CD14-positive monocyte (primary cell): ENCODE results near the gene UBE2D1. TPM values are rescaled to one million over a fixed set of nuclear protein-coding genes. Genes with fewer than 3 reads are reported as not detected.

ENCODE experiments used
- DNase-seq, 3 donors: peaks; one replicate each; pipeline ENCODE4 v3.0.0-alpha.2; 2011 to 2022
- H2AFZ ChIP-seq: 2 replicates; pipeline ENCODE4 v1.6.0; 2012; ENCODE audit warnings: mild to moderate bottlenecking, low read depth, low read length, inconsistent platforms; ENCODE audit not compliant: insufficient read depth, poor library complexity, severe bottlenecking
- H3K27ac ChIP-seq, 2 donors: 1 replicate in 1 of 2; 2 replicates in 1 of 2; pipeline ENCODE4 v1.5.1; 2012 to 2013; ENCODE audit warnings: low read length in 2 of 2, control low read depth in 1 of 2, inconsistent platforms in 1 of 2, low read depth in 1 of 2, mild to moderate bottlenecking in 1 of 2
- H3K27me3 ChIP-seq, 2 donors: one replicate each; pipeline versions ENCODE4 v1.6.0 to v1.6.1; 2011 to 2013; ENCODE audit warnings: low read length in 2 of 2; ENCODE audit not compliant: control insufficient read depth in 2 of 2, insufficient read depth in 2 of 2
- H3K36me3 ChIP-seq, 2 donors: replicated peaks in 1 of 2; 1 replicate in 1 of 2; 2 replicates in 1 of 2; pipeline versions ENCODE4 v1.5.1 to v1.6.1; 2012 to 2013; ENCODE audit warnings: low read length in 2 of 2, control low read depth in 1 of 2, inconsistent platforms in 1 of 2, mild to moderate bottlenecking in 1 of 2; ENCODE audit not compliant: insufficient read depth in 2 of 2, control insufficient read depth in 1 of 2
- H3K4me1 ChIP-seq, 2 donors: 1 replicate in 1 of 2; 2 replicates in 1 of 2; pipeline versions ENCODE4 v1.5.1 to v1.6.1; 2012 to 2013; ENCODE audit warnings: low read length in 2 of 2, control low read depth in 1 of 2, inconsistent platforms in 1 of 2, mild to moderate bottlenecking in 1 of 2, moderate library complexity in 1 of 2; ENCODE audit not compliant: insufficient read depth in 2 of 2, control insufficient read depth in 1 of 2
- H3K4me2 ChIP-seq: replicated peaks from 2 replicates; pipeline ENCODE3; 2012; ENCODE audit warnings: low read length, moderate library complexity, mild to moderate bottlenecking; ENCODE audit not compliant: poor library complexity, severe bottlenecking; ENCODE audit errors: extremely low read depth
- H3K4me3 ChIP-seq, 3 experiments: fragments of 200-600 bp in 1 of 3; sonication (generic) in 1 of 3; replicated peaks in 1 of 3; 1 replicate in 2 of 3; 2 replicates in 1 of 3; pipeline ENCODE4 v1.5.1; 2011 to 2013; ENCODE audit warnings: low read length in 3 of 3, mild to moderate bottlenecking in 3 of 3, control low read depth in 2 of 3, low read depth in 2 of 3, inconsistent platforms in 1 of 3, moderate library complexity in 1 of 3
- H3K79me2 ChIP-seq: 2 replicates; pipeline ENCODE4 v1.6.0; 2012; ENCODE audit warnings: mild to moderate bottlenecking, control low read depth, inconsistent platforms, low read length, moderate library complexity; ENCODE audit not compliant: insufficient read depth
- H3K9ac ChIP-seq: 2 replicates; pipeline ENCODE4 v1.6.0; 2017; ENCODE audit warnings: low read length, mild to moderate bottlenecking; ENCODE audit not compliant: insufficient read depth, poor library complexity, severe bottlenecking
- H3K9me3 ChIP-seq, 2 donors: replicated peaks in 1 of 2; 1 replicate in 1 of 2; 2 replicates in 1 of 2; pipeline versions ENCODE4 v1.5.1 to v1.6.1; 2012 to 2013; ENCODE audit warnings: low read length in 2 of 2, control low read depth in 1 of 2; ENCODE audit not compliant: control insufficient read depth in 1 of 2, insufficient read depth in 1 of 2
- H4K20me1 ChIP-seq: 2 replicates; pipeline ENCODE4 v1.6.0; 2012; ENCODE audit warnings: mild to moderate bottlenecking, low read length, control low read depth, moderate library complexity; ENCODE audit not compliant: insufficient read depth
- H3K27ac Mint-ChIP-seq, 7 donors: one replicate each; pipeline ENCODE4 v1.8.0; 2020; ENCODE audit warnings: mild to moderate bottlenecking in 7 of 7, mixed read lengths in 7 of 7, moderate library complexity in 6 of 7, inconsistent platforms in 2 of 7
- H3K27me3 Mint-ChIP-seq, 3 donors: one replicate each; pipeline ENCODE4 v1.8.0; 2021 to 2022; ENCODE audit warnings: low read depth in 3 of 3, mild to moderate bottlenecking in 3 of 3, mixed read lengths in 3 of 3, moderate library complexity in 3 of 3, inconsistent platforms in 1 of 3
- H3K36me3 Mint-ChIP-seq, 2 donors: one replicate each; pipeline ENCODE4 v1.8.0; 2020; ENCODE audit warnings: mixed read lengths in 2 of 2, inconsistent platforms in 1 of 2, mild to moderate bottlenecking in 1 of 2
- H3K4me1 Mint-ChIP-seq: one replicate; pipeline ENCODE4 v1.8.0; 2020; ENCODE audit warnings: mild to moderate bottlenecking, mixed read lengths
- H3K4me3 Mint-ChIP-seq, 2 donors: one replicate each; pipeline ENCODE4 v1.8.0; 2020; ENCODE audit warnings: mild to moderate bottlenecking in 2 of 2, mixed read lengths in 2 of 2, moderate library complexity in 1 of 2
- H3K9me3 Mint-ChIP-seq, 7 donors: one replicate each; pipeline ENCODE4 v1.8.0; 2020 to 2022; ENCODE audit warnings: mixed read lengths in 7 of 7, mild to moderate bottlenecking in 6 of 7, moderate library complexity in 6 of 7, inconsistent platforms in 2 of 7
- WGBS: methylation state at CpG from one replicate; pipeline ENCODE4 v1.1.5; 2013; ENCODE audit warnings: missing lambda C conversion rate; ENCODE audit not compliant: insufficient coverage; 5-methylcytosine and 5-hydroxymethylcytosine counted together
- intact Hi-C, 2 donors: fragments of 100-400 bp; cut with micrococcal nuclease; formaldehyde crosslinking; loops; one replicate each; pipeline versions ENCODE4 v1.15.0 to v1.15.1; 2023
- polyA plus RNA-seq, 3 donors: library from polyadenylated mRNA; depleted of rRNA in 1 of 3; unstranded in 2 of 3; stranded (reverse) in 1 of 3; fragments of 300-500 nt in 2 of 3; fragments of >200 nt in 1 of 3; fragmentation: Illumina TruSeq in 2 of 3; gene quantifications; 1 replicate in 2 of 3; 2 replicates in 1 of 3; pipeline ENCODE4 v1.2.3, GENCODE V29; 2012 to 2021
- TF ChIP-seq, protein P1 (sequence below): fragments of 200-600 bp; IDR thresholded peaks from one replicate; pipeline ENCODE4 v1.8.0; 2022; ENCODE audit warnings: antibody characterized with exemption, mild to moderate bottlenecking

Gene UBE2D1
- polyA plus RNA-seq, 3 donors, result 47.7 to 119 (median 107) TPM

DNA sequence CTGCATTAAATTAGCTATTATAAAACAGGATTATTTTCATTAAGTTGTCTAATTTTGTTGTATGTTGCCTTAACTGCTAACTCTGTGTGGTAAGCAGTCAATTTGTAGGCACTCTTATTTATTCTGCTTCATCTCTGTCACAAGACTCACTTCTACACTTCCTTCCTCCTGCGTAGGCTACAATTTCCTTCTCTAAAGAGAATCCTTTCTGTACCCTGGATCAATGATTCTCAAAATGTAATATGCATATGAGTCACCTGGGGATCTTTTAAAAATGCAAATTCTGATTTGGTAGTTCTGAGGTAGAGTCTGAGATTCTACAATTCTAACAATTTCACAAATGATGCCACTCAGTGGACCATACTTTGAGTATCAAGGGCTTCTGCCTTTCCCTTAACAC, 4.4 kb upstream of the UBE2D1 start:
- intact Hi-C loops, result loop anchor here (5.0 to 10.0 kb wide), 2 partner anchors 52 to 66 kb away; partner anchors contain the start of genes CISD1 (in 1 of the 2) and IPMK (in 1 of the 2)
- Mint-ChIP-seq H3K4me1 (peaks cover 49% of the 10 kb centered on the region), H3K4me3 (peak overlapping the region in 1 of 2 donors; percentile 56), H3K36me3 (peaks cover 1 to 2% of the 10 kb centered on the region in 2 donors), H3K9me3 (peaks cover 0 to 6% (median 0%) of the 10 kb centered on the region in 7 donors), H3K27me3 (peaks cover 0 to 3% (median 1%) of the 10 kb centered on the region in 3 donors), H3K27ac (peak overlapping the region; percentile 66 to 93 (median 76))
- Histone ChIP-seq H3K4me1 (peaks cover 37 to 42% of the 10 kb centered on the region in 2 donors), H3K9me3 (no peaks in the 10 kb centered on the region), H3K4me3 (peak overlapping the region in 1 of 3 experiments; percentile 28), H4K20me1 (peaks cover 5% of the 10 kb centered on the region), H2AFZ (no peak overlapping the region), H3K9ac (no peak overlapping the region), H3K36me3 (no peaks in the 10 kb centered on the region), H3K27me3 (no peaks in the 10 kb centered on the region), H3K4me2 (peak overlapping the region; percentile 34), H3K27ac (peak overlapping the region; percentile 53 to 69), H3K79me2 (peaks cover 7% of the 10 kb centered on the region)
- TF ChIP-seq, protein P1, sequence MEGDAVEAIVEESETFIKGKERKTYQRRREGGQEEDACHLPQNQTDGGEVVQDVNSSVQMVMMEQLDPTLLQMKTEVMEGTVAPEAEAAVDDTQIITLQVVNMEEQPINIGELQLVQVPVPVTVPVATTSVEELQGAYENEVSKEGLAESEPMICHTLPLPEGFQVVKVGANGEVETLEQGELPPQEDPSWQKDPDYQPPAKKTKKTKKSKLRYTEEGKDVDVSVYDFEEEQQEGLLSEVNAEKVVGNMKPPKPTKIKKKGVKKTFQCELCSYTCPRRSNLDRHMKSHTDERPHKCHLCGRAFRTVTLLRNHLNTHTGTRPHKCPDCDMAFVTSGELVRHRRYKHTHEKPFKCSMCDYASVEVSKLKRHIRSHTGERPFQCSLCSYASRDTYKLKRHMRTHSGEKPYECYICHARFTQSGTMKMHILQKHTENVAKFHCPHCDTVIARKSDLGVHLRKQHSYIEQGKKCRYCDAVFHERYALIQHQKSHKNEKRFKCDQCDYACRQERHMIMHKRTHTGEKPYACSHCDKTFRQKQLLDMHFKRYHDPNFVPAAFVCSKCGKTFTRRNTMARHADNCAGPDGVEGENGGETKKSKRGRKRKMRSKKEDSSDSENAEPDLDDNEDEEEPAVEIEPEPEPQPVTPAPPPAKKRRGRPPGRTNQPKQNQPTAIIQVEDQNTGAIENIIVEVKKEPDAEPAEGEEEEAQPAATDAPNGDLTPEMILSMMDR, result no peak
- peak; percentile 31 to 69 (median 50) for DNase-seq
- no CpG with 5 or more reads among the region's 1 CpG for WGBS

DNA sequence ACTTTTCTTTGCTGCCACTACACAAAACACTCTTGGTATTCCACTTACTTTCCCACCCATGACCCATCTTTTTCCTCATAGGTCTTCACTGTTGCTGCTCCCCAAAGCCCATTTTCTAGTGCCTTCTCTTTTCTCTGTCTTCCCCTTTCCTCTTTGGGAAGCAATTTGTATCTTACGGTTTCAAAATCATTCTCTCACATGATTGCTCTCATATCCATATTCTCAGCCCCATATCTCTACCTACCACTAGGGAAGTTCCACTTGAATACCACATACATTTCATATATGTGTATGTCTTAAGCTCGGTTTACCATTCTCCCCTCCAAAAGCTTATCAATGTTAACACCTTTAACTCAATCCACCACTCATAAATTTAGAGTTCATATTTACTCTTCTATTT, 3.2 kb upstream of the UBE2D1 start:
- TF ChIP-seq, protein P1, result peak; percentile 11
- 13% methylated on average over 1 of the region's 2 CpGs for WGBS
- no peak overlapping the region for H3K9ac ChIP-seq
- no peaks in the 10 kb centered on the region for H3K27me3 ChIP-seq
- H3K4me1 Mint-ChIP-seq, result peaks cover 57% of the 10 kb centered on the region
- H4K20me1 ChIP-seq, result peaks cover 17% of the 10 kb centered on the region
- H3K4me3 Mint-ChIP-seq, result peak overlapping the region in 1 of 2 donors; percentile 39
- H3K36me3 ChIP-seq, result no peaks in the 10 kb centered on the region
- peaks cover 0 to 3% (median 1%) of the 10 kb centered on the region in 3 donors for H3K27me3 Mint-ChIP-seq
- H3K4me2 ChIP-seq, result peak overlapping the region; percentile 27
- H3K27ac ChIP-seq, result peak overlapping the region in 1 of 2 donors; percentile 69
- peaks cover 6 to 9% of the 10 kb centered on the region in 2 donors for H3K36me3 Mint-ChIP-seq
- H3K79me2 ChIP-seq, result peaks cover 19% of the 10 kb centered on the region
- peak overlapping the region; percentile 66 to 93 (median 87) for H3K27ac Mint-ChIP-seq
- DNase-seq, result peak; percentile 28 to 70 (median 48)
- peaks cover 0 to 8% (median 0%) of the 10 kb centered on the region in 7 donors for H3K9me3 Mint-ChIP-seq
- no peaks in the 10 kb centered on the region for H3K9me3 ChIP-seq
- H2AFZ ChIP-seq, result no peak overlapping the region
- peaks cover 44 to 53% of the 10 kb centered on the region in 2 donors for H3K4me1 ChIP-seq
- intact Hi-C loops, result loop anchor here (5.0 to 10.0 kb wide), 2 partner anchors 51 to 67 kb away; partner anchors contain the start of genes CISD1 (in 1 of the 2) and IPMK (in 1 of the 2)
- H3K4me3 ChIP-seq, result peak overlapping the region in 1 of 3 experiments; percentile 28
